Measurements from ENCODE around the gene TMEM165. TPM values are rescaled to one million over a fixed set of nuclear protein-coding genes. Genes with fewer than 3 reads are reported as not detected.
A peak's percentile ranks its signal among the peaks of the same experiment; 100 is the strongest.

Gene TMEM165
- total RNA-seq, 6 experiments from 2014 or later = 93.9 to 111 (median 96.2) TPM

- 0 out of 2 replicates have a peak, but pooled peaks cover 2% of the 10 kb centered on the region for H3K27me3 Mint-ChIP-seq (ENCODE audit: insufficient read depth)
- H3K4me1 Mint-ChIP-seq (ENCODE audit: low read depth) = peaks cover 52% of the 10 kb centered on the region
- peaks cover 38% of the 10 kb centered on the region for H3K36me3 Mint-ChIP-seq (ENCODE audit: low read depth)
- H3K9me3 Mint-ChIP-seq = no peaks in the 10 kb centered on the region
- H3K4me3 Mint-ChIP-seq = no peak overlapping the region
- DNase-seq = peak; percentile 56
- TF ChIP-seq CTCF (IDR thresholded peaks at IDR 0.05) = peak; percentile 69
- H3K27ac Mint-ChIP-seq = peak overlapping the region; percentile 96; the same call in 1 of the 2 replicates
These were observed 49.1 kb downstream of the TMEM165 start for GRCh38 chr4:55444827-55445226.

GRCh38 chr4:55445921-55446577, 50.3 kb downstream of the TMEM165 start:
- H3K9me3 Mint-ChIP-seq = no peaks in the 10 kb centered on the region
- peak; percentile 37; the same call in 1 of the 2 replicates for TF ChIP-seq CTCF (IDR thresholded peaks at IDR 0.05)
- H3K27ac Mint-ChIP-seq = peak overlapping the region; percentile 96
- peak overlapping the region; percentile 73 for H3K4me3 Mint-ChIP-seq
- peaks cover 38% of the 10 kb centered on the region for H3K36me3 Mint-ChIP-seq (ENCODE audit: low read depth)
- H3K27me3 Mint-ChIP-seq (ENCODE audit: insufficient read depth) = 0 out of 2 replicates have a peak, but pooled peaks cover 2% of the 10 kb centered on the region
- H3K4me1 Mint-ChIP-seq (ENCODE audit: low read depth) = peaks cover 47% of the 10 kb centered on the region
- DNase-seq = peak; percentile 85

GRCh38 chr4:55446578-55446922, 50.8 kb downstream of the TMEM165 start:
- Mint-ChIP-seq H3K4me3 (peak overlapping the region; percentile 73; the same call in 1 of the 2 replicates), H3K27ac (peak overlapping the region; percentile 96), H3K4me1 (ENCODE audit: low read depth) (peaks cover 47% of the 10 kb centered on the region), H3K36me3 (ENCODE audit: low read depth) (peaks cover 37% of the 10 kb centered on the region), H3K27me3 (ENCODE audit: insufficient read depth) (0 out of 2 replicates have a peak, but pooled peaks cover 2% of the 10 kb centered on the region), H3K9me3 (no peaks in the 10 kb centered on the region)
- no peak for TF ChIP-seq CTCF (IDR thresholded peaks at IDR 0.05)
- no peak for DNase-seq

GRCh38 chr4:55447108-55447708, 51.5 kb downstream of the TMEM165 start:
- no peak for TF ChIP-seq CTCF (IDR thresholded peaks at IDR 0.05)
- Mint-ChIP-seq H3K4me3 (no peak overlapping the region), H3K27ac (peak overlapping the region; percentile 96; the same call in 1 of the 2 replicates), H3K9me3 (no peaks in the 10 kb centered on the region), H3K36me3 (ENCODE audit: low read depth) (peaks cover 41% of the 10 kb centered on the region), H3K4me1 (ENCODE audit: low read depth) (peaks cover 46% of the 10 kb centered on the region), H3K27me3 (ENCODE audit: insufficient read depth) (0 out of 2 replicates have a peak, but pooled peaks cover 2% of the 10 kb centered on the region)
- DNase-seq = no peak

- H3K4me1 Mint-ChIP-seq (ENCODE audit: low read depth) = peaks cover 39% of the 10 kb centered on the region
- H3K9me3 Mint-ChIP-seq = no peaks in the 10 kb centered on the region
- peaks cover 39% of the 10 kb centered on the region for H3K36me3 Mint-ChIP-seq (ENCODE audit: low read depth)
- H3K27ac Mint-ChIP-seq = no peak overlapping the region; the same call in 1 of the 2 replicates
- TF ChIP-seq CTCF (IDR thresholded peaks at IDR 0.05) = no peak
- peak; percentile 17 for DNase-seq
- H3K4me3 Mint-ChIP-seq = no peak overlapping the region
- H3K27me3 Mint-ChIP-seq (ENCODE audit: insufficient read depth) = 0 out of 2 replicates have a peak, but pooled peaks cover 2% of the 10 kb centered on the region
These were observed 52.1 kb downstream of the TMEM165 start for GRCh38 chr4:55447831-55448230.

Measured in HFFc6 (cell line).